Measurements from ENCODE around the gene POLG. TPM values are rescaled to one million over a fixed set of nuclear protein-coding genes. Genes with fewer than 3 reads are reported as not detected.

The POLG gene
- total and polyA plus RNA-seq, 5 donors from 2014 or later = 31.2 to 157 (median 35.2) TPM

- Histone ChIP-seq H3K27ac (ENCODE audit: insufficient read depth, low read length, poor library complexity, severe bottlenecking) (no peak overlapping the region), H3K27me3 (ENCODE audit: control insufficient read depth, insufficient read depth, low read length) (no peaks in the 10 kb centered on the region), H3K4me3 (ENCODE audit: low read depth, low read length) (peak overlapping the region; percentile 61), H3K4me1 (ENCODE audit: control insufficient read depth, insufficient read depth, low read length, poor library complexity, severe bottlenecking) (peaks cover 63% of the 10 kb centered on the region), H3K36me3 (ENCODE audit: control insufficient read depth, insufficient read depth, low read length) (peaks cover 69% of the 10 kb centered on the region), H3K9me3 (ENCODE audit: control insufficient read depth in 2 of 2, low read length in 2 of 2) (no peaks in the 10 kb centered on the region)
- Mint-ChIP-seq H3K4me1 (peaks cover 20 to 65% (median 47%) of the 10 kb centered on the region in 4 donors), H3K27me3 (peaks cover 12% of the 10 kb centered on the region), H3K27ac (peak overlapping the region; percentile 25 to 83 (median 32)), H3K9me3 (peaks cover 0 to 6% (median 2%) of the 10 kb centered on the region in 7 donors), H3K36me3 (peaks cover 51% of the 10 kb centered on the region), H3K4me3 (peak overlapping the region; percentile 81 to 93 (median 83))
- DNase-seq (no peak), ATAC-seq (ENCODE audit: low read depth in 2 of 2) (no peak)
Measured at GRCh38 chr15:89330881-89331595, 3.6 kb downstream of the POLG start.

DNA sequence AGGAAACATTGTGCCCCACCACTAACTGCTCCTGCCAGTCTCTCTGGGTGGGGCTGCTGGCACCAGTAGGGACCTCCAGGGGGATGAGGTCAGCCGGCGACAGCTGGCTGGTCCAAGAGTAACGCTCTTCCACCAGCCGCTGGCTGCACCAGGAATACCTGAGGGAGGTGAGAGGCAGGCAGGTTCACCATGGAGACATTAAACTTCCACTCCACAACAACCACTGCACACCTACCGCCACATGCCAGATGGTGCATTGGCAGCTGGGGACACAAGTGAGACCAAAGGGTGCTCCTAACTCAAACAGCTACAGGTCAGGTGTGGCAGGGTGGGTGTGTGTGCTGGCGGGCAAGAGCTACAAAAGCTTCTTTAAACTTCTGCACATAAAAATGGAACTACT is 4.5 kb downstream of the POLG start:
- Histone ChIP-seq H3K27me3 (ENCODE audit: control insufficient read depth, insufficient read depth, low read length) (no peaks in the 10 kb centered on the region), H3K27ac (ENCODE audit: insufficient read depth, low read length, poor library complexity, severe bottlenecking) (peak overlapping the region; percentile 45), H3K4me1 (ENCODE audit: control insufficient read depth, insufficient read depth, low read length, poor library complexity, severe bottlenecking) (peaks cover 54% of the 10 kb centered on the region), H3K9me3 (ENCODE audit: control insufficient read depth in 2 of 2, low read length in 2 of 2) (no peaks in the 10 kb centered on the region), H3K4me3 (ENCODE audit: low read depth, low read length) (peak overlapping the region; percentile 61), H3K36me3 (ENCODE audit: control insufficient read depth, insufficient read depth, low read length) (peaks cover 78% of the 10 kb centered on the region)
- Mint-ChIP-seq H3K9me3 (peaks cover 0 to 4% (median 2%) of the 10 kb centered on the region in 7 donors), H3K27me3 (peaks cover 6% of the 10 kb centered on the region), H3K27ac (peak overlapping the region; percentile 32 to 90 (median 83)), H3K4me3 (peak overlapping the region; percentile 62 to 88 (median 80)), H3K4me1 (peaks cover 20 to 56% (median 42%) of the 10 kb centered on the region in 4 donors), H3K36me3 (peaks cover 51% of the 10 kb centered on the region)
- no peak for DNase-seq
- no peak for ATAC-seq (ENCODE audit: low read depth in 2 of 2)

GRCh38 chr15:89329329-89330084 is 5.1 kb downstream of the POLG start:
- Histone ChIP-seq H3K9me3 (ENCODE audit: control insufficient read depth in 2 of 2, low read length in 2 of 2) (no peaks in the 10 kb centered on the region), H3K27me3 (ENCODE audit: control insufficient read depth, insufficient read depth, low read length) (no peaks in the 10 kb centered on the region), H3K36me3 (ENCODE audit: control insufficient read depth, insufficient read depth, low read length) (peaks cover 84% of the 10 kb centered on the region), H3K4me3 (ENCODE audit: low read depth, low read length) (peak overlapping the region; percentile 61), H3K4me1 (ENCODE audit: control insufficient read depth, insufficient read depth, low read length, poor library complexity, severe bottlenecking) (peaks cover 52% of the 10 kb centered on the region), H3K27ac (ENCODE audit: insufficient read depth, low read length, poor library complexity, severe bottlenecking) (peak overlapping the region; percentile 45)
- peak in 2 of 3 donors; percentile 37 to 80 for DNase-seq
- peaks cover 52% of the 10 kb centered on the region for H3K36me3 Mint-ChIP-seq
- H3K9me3 Mint-ChIP-seq = no peaks in the 10 kb centered on the region
- peaks cover 20 to 55% (median 37%) of the 10 kb centered on the region in 4 donors for H3K4me1 Mint-ChIP-seq
- peak; percentile 32 to 41 for ATAC-seq (ENCODE audit: low read depth in 2 of 2)
- peak overlapping the region; percentile 44 to 90 (median 83) for H3K27ac Mint-ChIP-seq
- H3K27me3 Mint-ChIP-seq = peaks cover under 1% of the 10 kb centered on the region
- H3K4me3 Mint-ChIP-seq = peak overlapping the region; percentile 62 to 88 (median 80)

DNA sequence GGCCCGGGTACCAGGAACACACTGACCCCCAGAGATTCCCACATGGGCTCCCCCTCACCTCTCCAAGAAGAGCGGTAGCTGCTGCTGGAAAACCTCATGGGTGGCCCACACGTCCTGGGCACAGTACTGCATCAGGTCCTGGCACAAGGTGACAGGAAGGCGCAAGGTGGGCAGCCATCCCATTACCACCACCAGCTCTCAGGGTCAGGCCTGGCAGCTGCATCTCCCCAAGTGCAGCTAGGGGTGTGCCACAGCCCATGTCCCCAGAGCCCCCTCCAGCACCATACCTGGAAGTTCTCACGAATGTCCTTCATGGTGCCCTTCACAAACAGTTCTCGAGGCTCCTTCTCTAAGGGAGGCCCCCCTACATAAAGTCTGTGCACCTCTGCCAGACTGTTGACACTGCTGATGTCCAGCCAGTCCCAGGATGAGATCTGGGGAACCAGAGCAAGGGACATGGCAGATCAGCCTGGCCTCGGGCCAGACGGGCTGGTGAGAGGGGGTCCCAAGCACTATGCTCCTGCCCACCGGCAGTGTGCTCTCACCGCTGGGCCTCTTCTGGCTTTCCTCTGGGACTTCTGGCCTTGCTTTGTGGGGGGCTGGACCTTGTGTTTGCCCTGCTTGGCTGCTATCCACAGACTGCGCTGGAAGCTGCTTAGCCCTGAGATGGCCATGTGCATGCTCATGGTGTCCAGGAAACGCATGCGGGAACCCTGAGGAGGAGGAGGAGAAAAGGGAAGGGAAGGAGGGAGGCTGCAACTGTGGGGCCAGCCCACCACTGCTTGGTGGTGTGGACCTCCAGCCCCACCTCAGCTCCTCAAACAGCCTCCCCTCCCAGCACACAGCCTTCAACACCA is 6.0 kb downstream of the POLG start:
- Mint-ChIP-seq H3K4me3 (peak overlapping the region in 1 of 4 donors; percentile 74), H3K9me3 (no peaks in the 10 kb centered on the region), H3K27me3 (no peaks in the 10 kb centered on the region), H3K4me1 (peaks cover 20 to 54% (median 38%) of the 10 kb centered on the region in 4 donors), H3K36me3 (peaks cover 59% of the 10 kb centered on the region), H3K27ac (peak overlapping the region; percentile 59 to 90 (median 83))
- ATAC-seq (ENCODE audit: low read depth in 2 of 2) (no peak), DNase-seq (no peak)
- Histone ChIP-seq H3K27ac (ENCODE audit: insufficient read depth, low read length, poor library complexity, severe bottlenecking) (no peak overlapping the region), H3K27me3 (ENCODE audit: control insufficient read depth, insufficient read depth, low read length) (no peaks in the 10 kb centered on the region), H3K9me3 (ENCODE audit: control insufficient read depth in 2 of 2, low read length in 2 of 2) (no peaks in the 10 kb centered on the region), H3K4me3 (ENCODE audit: low read depth, low read length) (no peak overlapping the region), H3K4me1 (ENCODE audit: control insufficient read depth, insufficient read depth, low read length, poor library complexity, severe bottlenecking) (peaks cover 47% of the 10 kb centered on the region), H3K36me3 (ENCODE audit: control insufficient read depth, insufficient read depth, low read length) (peaks cover 93% of the 10 kb centered on the region)

GRCh38 chr15:89327113-89327512 is 7.5 kb downstream of the POLG start:
- H3K4me3 Mint-ChIP-seq = no peak overlapping the region
- H3K27ac Mint-ChIP-seq = peak overlapping the region in 2 of 3 donors; percentile 26 to 36
- H3K36me3 Mint-ChIP-seq = peaks cover 63% of the 10 kb centered on the region
- Histone ChIP-seq H3K27ac (ENCODE audit: insufficient read depth, low read length, poor library complexity, severe bottlenecking) (no peak overlapping the region), H3K4me1 (ENCODE audit: control insufficient read depth, insufficient read depth, low read length, poor library complexity, severe bottlenecking) (peaks cover 32% of the 10 kb centered on the region), H3K36me3 (ENCODE audit: control insufficient read depth, insufficient read depth, low read length) (peaks cover 100% of the 10 kb centered on the region), H3K27me3 (ENCODE audit: control insufficient read depth, insufficient read depth, low read length) (no peaks in the 10 kb centered on the region), H3K9me3 (ENCODE audit: control insufficient read depth in 2 of 2, low read length in 2 of 2) (no peaks in the 10 kb centered on the region), H3K4me3 (ENCODE audit: low read depth, low read length) (no peak overlapping the region)
- no peaks in the 10 kb centered on the region for H3K9me3 Mint-ChIP-seq
- no peak for DNase-seq
- ATAC-seq (ENCODE audit: low read depth in 2 of 2) = no peak
- H3K4me1 Mint-ChIP-seq = peaks cover 20 to 45% (median 36%) of the 10 kb centered on the region in 4 donors
- H3K27me3 Mint-ChIP-seq = no peaks in the 10 kb centered on the region

DNA sequence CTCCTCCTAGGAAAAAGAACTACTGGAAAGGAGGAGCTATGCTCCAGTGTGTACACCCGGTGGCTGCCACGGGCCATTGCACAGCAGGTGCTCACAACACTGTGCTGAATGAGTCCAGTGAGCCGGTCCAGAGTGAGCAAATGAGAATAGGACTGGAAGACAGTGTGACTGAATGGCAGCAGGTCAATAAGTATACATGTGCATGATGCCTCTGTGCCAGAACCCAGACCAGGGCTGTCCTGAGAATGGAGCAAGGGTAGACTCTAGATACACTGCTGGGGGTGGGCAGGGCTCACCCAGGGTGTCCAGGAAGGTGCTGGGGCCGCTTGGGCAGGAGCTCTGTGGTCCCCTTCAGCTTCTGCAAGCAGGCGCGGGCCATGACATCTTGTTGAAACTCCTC is 8.3 kb downstream of the POLG start:
- no peaks in the 10 kb centered on the region for H3K27me3 ChIP-seq (ENCODE audit: control insufficient read depth, insufficient read depth, low read length)
- Mint-ChIP-seq H3K27me3 (no peaks in the 10 kb centered on the region), H3K4me3 (no peak overlapping the region), H3K4me1 (peaks cover 20 to 37% (median 29%) of the 10 kb centered on the region in 4 donors), H3K36me3 (peaks cover 59% of the 10 kb centered on the region), H3K9me3 (no peaks in the 10 kb centered on the region), H3K27ac (peak overlapping the region in 2 of 3 donors; percentile 35 to 36)
- no peak overlapping the region for H3K4me3 ChIP-seq (ENCODE audit: low read depth, low read length)
- H3K9me3 ChIP-seq (ENCODE audit: control insufficient read depth in 2 of 2, low read length in 2 of 2) = no peaks in the 10 kb centered on the region
- peaks cover 24% of the 10 kb centered on the region for H3K4me1 ChIP-seq (ENCODE audit: control insufficient read depth, insufficient read depth, low read length, poor library complexity, severe bottlenecking)
- ATAC-seq (ENCODE audit: low read depth in 2 of 2) = no peak
- DNase-seq = no peak
- peaks cover 100% of the 10 kb centered on the region for H3K36me3 ChIP-seq (ENCODE audit: control insufficient read depth, insufficient read depth, low read length)
- H3K27ac ChIP-seq (ENCODE audit: insufficient read depth, low read length, poor library complexity, severe bottlenecking) = no peak overlapping the region

All from CD4-positive, CD25-positive, alpha-beta regulatory T cell (primary cell).